UCSD-AML1 (cell line): ENCODE results near the gene CADPS.

Experiments
- DNase-seq: peaks from one replicate; lab custom pipeline; 2025; ENCODE audit not compliant: unreplicated experiment; lab: John Stamatoyannopoulos, UW

CADPS gene

DNA sequence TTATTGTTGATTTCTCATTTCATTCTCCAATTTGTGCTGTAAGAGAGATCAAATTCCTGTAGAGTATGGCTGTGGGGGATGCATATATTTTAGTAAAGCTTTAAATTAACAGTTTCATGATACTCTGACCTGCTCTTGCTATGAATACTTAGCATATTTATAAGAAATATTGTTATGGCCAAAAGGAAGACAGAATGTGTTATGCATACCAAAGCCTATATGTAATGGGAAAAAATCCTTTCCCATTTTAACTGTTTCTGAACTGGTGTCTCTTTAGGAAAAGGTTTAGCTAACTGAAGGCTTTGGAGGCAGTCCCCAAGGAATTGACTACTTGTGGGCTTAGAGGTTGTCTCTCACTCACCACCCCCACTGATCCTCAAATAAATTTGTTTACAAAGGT, 59.2 kb downstream of the CADPS start:
- DNase-seq = no peak

DNA sequence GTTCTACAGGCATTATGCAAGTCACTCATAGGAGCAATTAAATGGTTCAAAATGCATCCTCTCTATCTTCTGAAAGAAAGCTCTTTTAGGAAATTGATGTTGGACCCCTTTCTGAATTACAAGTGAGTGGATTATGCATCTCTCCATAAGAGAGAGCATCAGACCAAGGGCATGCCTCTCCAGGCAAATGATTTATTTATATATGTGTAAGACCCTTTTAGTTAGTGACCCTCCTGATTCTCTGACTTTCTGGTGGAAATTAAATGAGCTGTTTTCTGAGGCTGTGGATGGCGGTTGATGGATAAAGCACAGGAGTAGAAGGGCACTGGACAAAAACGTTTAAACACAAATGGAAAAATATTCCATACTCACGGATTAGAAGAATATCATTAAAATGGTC, 62.6 kb downstream of the CADPS start:
- no peak for DNase-seq

DNA sequence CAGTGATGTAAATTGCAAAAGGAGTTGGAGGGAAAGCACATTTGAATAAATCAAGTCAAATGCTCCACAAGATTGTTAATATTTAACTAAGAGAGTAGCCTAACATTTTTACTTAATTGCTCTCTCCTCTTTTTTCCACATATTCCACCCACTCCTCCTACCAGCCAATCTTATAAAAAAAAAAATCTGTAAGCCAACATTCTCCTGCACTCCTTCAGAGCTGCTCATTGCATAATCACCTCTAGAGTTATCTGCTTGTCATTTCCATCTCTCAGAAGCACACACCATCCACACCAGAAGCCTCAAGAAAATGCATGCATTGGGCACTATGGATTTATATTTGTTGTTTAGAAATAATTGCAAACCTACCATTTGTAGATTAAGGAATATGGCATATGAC, 64.1 kb downstream of the CADPS start:
- DNase-seq = no peak

DNA sequence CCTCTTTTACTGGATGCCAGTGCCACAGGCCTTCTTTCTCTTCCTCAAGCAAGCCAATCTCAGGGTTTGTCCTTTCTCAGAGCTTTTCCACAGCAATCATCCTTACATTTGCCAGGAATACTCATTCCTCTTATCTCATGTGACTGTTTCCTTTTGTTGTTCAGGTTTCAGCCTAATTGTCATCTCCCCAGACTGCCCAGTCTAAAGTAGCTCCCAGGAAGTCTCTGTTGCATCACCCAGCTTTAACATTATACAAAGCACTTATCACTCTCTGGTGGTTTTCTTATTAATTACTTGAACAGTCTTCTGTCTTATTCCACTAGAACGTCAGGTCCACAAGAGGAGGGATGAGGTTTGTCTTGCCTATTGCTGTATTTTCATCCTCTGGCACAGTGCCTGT, 65.8 kb downstream of the CADPS start:
- DNase-seq = no peak

DNA sequence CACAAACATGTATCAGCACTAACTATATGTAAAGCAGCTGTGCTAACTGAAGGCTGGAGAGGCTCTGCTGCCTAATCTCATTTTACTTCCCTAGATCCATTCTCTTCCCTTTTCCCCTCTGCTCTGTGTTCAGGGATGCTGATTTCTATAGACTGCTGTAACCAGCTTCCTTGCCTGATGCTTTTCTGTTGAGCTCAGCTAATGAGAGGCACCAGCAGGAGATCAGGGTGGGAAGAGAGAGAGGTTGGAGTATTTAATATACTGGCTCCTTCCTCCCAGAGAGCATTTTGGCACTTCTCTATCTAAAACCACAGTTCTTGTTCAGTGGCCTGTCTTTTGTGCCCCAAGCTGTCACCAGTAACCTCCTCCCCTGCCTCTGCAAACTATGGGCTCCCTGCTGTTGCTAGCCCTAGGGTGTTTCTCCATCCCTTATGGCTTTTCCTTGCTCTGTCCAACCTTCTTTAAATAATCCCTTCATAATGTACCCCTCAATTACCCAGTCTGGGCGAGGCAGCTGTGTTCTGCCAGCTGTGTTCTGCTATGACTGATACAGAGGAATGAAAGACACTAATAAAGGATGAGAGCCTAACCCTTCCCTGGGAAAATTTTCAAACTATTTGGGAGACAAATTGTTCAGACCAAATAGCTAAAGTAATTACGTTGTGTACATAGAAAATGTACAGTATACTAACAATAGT, 69.5 kb downstream of the CADPS start:
- no peak for DNase-seq

DNA sequence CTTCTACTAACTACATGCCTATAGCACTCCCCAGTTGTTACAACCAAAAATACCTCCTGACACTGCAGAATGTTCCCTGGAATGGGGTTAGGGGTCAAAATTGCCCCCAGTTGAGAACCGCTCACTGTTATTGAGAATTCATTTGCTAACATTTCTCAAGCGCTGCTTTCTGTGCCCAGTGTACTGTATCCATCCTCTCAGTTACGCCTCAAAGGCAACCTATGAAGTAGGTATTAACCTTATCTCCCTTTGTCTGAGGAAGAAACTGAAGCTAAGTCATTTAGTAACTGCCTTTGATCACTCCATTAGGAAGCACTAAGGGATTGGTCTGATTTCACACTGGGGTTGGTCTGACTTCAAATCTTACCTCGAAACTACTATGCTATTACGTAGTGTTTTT, 70.1 kb downstream of the CADPS start:
- no peak for DNase-seq

DNA sequence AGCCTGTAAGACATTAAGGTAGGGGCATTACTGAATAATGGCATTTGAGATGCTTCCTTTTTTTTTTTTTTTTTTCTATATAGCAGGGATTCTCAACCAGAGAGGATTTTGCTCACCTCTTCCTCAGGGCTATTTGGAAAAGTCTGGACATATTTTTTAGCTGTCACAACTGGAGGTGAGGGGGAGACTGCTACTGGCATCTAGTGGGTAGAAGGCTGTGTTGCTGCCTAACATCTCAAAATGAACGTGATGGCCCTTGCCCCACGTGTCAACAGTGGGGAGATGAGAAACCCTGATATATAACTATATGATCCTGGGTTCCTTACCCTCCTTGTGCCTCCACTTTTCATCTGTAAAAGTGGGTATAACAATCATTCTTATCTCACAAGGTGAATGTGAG, 71.9 kb downstream of the CADPS start:
- DNase-seq = no peak

DNA sequence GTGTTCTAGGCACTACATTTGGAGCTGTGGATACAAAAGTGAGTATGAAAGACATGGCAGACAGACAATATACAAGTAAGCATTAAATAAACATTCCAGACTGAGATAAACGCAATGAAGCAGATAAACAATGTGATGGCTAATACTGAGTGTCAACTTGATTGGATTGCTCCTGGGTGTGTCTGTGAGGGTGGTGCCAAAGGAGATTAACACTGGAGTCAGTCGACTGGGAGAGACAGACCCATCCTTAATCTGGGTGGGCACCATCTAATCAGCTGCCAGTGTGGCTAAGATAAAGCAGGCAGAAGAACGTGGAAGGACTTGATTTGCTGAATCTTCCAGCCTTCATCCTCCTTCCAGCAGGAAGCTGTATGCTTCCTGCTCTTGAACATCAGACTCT, 77.2 kb downstream of the CADPS start:
- DNase-seq = no peak

DNA sequence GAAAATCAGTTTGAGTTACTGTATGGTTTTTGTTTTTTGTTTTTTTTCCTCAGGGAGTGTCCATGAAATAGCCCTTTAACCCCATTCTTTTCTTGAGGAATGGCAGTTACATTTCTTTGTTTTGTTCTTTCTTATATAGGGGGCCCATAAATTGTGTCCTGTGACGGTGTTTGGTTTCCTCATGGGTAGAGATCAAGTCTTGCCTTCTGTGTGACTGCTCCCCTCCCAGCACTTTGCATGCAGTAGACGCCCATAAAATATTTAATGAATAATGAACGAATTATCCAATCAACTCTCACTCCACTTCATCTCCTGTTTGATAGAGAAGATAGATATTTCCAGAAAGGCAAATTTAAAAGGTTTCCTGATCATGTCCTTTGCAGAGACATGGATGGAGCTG, 78.1 kb downstream of the CADPS start:
- no peak for DNase-seq

DNA sequence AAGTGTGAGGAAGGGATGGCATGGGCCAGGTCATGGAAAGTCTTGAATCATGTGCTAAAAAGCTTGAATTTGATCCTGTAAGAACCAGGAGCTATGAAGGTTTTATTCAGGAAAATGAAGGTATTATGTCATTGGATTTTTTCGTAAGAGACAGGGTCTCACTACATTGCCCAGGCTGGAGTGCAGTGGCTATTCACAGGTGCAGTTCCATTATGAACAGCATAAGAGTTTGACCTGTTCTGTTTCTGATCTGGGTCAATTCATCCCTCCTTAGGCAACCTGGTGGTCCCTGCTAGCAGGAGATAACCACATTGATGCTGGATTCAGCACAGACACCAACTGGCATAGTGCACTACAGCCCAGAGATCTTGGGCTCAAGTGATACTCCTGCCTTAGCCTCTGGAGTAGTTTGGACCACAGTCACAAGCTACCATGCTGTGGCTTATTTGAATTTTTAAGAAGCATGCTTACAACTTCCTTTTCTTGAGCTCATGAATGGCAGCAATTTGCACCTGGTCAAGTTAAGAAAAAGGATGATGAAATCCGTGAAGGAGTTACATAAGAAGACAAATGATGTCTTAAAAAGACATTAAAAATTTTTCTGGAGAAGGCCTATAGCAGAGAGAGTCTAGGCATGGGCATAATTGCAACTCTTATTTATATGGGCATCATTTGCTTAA, 79.1 kb downstream of the CADPS start:
- DNase-seq = no peak

DNA sequence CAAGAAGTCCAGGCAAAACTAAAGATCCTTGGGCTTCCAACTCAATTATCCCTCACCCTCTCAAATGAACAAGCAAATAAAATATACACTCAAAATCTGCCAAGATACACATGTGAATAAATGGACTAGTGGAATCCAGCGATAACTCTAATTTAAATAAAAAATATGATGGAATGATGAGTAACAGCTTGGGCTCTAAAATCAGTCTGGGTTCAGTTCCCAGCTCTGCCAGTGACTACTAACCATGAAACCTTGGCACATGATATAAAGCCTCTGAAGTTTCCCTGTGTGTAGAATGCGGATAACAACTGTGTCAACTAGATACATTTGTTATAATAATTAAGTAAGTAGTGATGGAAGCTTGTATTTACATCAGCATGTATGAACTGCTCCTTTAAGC, 81.3 kb downstream of the CADPS start:
- DNase-seq = no peak

DNA sequence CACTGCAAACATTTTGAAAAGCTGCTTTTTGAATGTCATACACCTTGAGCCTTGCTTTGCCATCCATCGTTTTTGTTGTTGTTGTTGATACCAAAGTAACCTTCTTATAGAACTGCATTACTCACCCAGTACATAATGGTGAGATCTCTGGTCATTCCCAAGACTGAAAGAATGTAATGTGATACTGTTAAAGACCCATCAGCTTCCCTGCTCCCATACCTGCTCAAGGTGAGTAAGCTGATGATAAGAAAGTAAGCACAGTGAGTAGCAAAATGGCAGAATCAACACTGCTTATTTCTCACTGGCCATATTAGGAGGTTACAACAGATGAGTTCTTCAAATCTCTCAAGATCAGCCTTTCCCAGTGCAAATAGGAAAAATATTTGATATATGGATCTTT, 89.8 kb downstream of the CADPS start:
- no peak for DNase-seq

DNA sequence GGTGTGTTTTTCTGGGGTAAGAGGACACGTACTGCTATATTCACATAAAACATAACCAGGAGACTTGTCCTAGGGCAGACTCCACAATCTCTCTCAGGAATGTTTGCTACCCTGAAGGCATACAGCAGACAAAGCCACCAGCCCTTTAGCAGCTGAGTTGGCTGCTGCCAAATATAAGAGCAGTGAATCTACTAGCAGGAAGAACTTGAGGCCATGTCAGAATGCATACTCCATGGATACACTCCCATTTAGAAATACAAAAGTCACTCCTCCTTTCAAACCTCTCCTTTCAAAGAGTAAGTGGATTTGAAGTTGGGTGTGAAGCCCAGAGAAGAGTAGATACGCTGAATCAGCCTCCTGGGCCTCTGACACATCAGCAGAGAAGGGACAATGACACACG, 94.1 kb downstream of the CADPS start:
- no peak for DNase-seq

DNA sequence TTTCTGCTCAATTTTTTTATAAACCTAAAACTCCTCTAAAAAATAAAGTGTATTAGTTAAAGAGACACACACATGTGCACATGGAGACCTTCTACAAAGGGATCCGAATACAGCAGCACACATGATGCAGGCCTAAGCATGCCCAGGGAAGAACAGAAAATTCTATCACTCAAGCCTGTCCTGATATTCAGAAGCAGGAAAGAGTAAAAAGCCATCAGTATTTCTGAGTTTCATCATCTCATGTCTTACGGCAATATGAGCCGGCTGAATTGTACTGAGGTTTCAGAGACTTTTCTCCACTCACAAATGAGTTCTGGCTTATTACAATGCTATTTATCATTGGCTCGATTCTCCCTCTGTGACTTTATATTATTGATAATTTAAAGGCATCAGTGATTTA, 97.5 kb downstream of the CADPS start:
- no peak for DNase-seq

DNA sequence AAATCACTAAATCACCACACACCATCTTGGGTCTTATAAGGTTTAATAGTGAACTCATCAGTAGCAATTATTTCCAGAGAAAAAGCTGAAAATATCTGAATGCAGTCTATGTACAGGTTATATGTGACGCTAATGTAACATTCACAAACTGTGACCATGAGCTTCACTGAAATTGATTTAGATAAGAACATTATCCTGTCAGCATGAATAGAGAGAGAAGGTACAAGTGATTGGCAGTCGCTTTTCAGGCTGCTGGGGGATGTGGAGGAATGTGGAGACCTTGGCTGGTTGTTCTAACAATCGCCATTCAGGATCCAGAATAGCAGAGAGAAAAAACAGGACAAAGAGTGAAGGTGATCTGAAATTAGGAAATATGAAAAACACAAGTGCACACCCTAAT, 98.1 kb downstream of the CADPS start:
- no peak for DNase-seq

DNA sequence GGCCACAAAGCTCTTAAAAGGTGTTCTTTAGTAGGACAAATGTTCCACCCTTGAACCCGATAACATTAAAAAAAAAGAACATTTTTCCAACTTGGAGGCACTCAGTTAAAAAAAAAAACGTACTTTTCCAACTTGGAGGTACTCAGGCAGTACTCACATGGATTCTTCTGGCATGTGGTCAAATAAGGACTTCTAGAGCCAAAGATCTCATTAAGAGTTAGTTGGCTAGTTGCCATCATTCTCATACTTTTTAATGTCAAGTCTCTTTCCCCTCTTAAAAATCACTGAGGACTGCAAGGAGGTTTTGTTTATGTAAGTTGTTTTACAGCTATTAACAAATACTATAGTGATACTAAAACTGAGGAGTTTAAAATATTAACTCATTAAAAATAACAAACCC, 101.0 kb downstream of the CADPS start:
- DNase-seq = no peak

DNA sequence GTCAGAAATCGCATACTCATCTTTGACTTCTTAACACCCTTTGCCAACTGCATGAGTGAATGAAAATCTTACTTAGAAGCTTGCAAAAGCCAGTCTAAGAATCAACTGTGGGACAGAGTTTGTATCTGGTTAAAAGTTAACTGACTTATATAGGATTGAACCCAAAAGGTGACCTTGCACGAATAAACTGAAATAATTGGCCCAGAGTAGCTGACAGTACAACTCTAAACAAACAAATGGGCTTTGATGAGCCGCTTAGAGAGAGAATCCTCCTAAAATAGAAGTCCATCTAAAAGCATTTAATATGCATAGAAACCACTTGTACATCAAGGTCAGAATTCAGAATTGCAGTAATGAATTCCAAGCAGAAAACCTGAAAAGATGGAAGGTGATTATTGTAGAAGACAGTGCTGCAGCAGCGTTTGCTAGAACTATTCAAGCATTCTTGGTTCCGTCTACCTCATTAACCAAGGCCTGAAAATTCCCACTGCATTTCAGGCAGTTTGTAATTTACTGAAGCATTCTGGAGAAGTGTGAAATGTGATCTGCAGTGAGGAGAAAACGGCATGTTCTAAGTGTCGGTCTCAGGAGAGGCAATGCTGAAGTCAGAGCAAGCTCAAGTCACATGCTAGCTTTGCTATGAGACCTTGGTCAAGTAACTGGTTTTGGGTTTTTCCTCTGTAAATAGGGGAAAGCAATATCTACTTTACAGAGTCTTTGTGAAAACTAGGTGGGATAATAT, 103.7 kb downstream of the CADPS start:
- no peak for DNase-seq

DNA sequence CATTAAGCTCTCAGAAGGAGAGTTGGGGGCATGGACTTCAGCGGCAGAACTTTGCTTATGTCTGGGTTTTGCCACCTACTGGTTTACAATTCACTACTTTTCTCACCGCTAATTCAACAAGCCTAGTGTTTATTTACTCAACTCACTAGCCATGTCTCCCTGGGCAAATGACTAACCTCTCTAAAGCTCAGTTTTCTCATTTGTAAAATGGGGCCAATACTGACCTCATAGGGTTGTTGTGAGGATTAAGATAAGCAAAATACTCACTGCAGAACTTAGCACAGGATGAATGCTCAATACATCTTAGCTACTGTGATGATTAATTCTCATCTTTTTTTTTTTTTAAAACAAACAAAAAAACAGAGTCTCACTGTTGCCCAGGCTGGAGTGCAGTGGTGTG, 106.3 kb downstream of the CADPS start:
- no peak for DNase-seq

DNA sequence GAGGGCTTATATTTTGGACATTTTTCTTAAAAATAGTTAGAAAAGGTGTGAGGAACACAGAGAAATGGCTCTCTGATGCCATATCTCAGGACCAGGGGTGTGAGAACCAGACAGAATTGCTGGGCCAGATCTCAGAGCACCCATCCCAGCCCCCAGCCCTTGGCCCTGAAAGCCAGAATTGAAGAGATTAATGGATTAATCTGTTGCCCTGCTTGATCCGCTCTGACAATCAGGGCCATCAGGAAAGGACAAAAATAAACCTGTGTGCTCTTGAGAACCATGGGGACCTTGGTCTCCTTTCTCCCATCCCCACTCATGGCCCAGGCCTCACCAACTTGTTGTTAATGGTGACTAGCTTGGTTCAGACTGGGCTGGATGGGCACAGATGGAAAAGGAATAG, 113.5 kb downstream of the CADPS start:
- no peak for DNase-seq

DNA sequence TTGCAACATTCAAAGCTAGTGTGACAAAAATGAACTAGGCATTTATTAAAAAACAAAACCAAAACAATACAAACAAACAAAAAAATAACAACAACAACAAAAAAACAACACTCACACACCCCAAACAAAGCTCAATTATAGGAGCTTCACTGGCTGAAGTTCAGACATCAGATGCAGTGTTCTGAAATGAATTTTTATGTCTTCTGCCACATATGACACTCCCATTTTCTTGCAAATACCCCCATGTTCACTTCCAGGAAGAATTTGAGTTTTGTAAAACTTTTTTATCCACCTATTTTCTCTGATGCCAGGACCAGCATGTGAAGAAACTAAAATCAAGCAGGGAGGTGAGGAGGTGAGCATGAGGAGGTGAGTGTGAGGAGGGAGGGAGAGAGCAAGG, 113.9 kb downstream of the CADPS start:
- DNase-seq = no peak

DNA sequence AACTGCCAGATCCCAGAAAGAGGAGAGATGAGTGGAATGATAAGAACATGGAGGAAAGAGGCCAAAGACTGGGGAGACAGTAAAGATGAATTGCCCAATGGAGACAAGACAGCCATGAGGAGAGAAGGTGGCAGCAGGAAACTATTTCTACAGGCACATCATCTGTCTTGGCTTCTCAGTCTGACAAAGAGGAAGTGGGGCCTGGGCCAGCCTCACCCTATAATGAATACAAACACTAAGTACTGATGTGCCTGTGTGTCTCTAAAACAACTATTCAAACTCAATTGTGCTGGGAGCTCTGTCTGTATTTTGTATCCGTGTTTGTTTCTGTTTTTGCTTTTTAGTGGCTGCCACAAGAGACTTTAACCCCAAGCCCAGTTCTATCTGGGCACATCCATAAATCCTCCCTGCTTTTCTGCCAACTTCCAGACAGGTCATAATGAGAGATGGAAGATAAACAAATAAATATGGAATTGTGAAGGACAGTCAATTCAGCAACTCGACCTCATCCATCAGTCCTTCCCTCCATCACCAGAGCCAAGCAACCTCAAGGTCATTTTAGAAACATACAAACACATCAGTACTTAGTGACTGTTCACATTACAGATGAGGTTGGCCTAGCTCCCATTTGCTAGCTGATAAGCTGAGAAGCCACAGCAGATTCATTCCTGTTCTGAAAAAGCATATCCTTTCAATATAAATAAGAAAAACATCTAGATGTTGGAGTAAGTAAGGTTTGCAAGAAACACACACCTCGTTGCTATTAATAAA, 116.7 kb downstream of the CADPS start:
- DNase-seq = no peak

DNA sequence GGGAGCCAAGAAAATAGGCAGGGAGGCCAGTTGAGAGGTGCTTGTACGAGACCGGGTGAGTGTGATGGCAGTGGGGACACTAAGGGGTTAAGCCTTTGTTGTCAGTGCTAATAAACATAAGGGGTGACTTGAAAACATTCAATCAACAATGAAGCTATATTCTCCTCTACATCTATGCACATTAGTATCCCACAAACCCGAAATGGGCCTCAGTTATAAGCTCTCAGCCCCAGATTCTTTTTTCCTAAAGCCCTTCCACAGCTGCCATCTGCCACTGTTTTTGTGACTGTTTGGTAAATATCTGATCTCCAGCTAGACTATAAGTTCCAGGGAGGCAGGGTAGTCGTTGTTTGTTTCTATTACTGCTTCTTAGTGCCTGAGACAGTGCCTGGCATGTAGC, 118.2 kb downstream of the CADPS start:
- DNase-seq = no peak
